GM21447 (cell line): Measurements from ENCODE around the gene NPM1.
"Not testable (repeated sequence)": the region's sequence is repeated elsewhere in the genome, so short reads cannot be mapped to it uniquely, and the experiment has no call there.

Source experiments
- ATAC-seq: cut with Tn5 transposase; IDR thresholded peaks from one replicate; pipeline ENCODE4 v1.9.1; 2021; ENCODE audit not compliant: unreplicated experiment

Gene NPM1

DNA sequence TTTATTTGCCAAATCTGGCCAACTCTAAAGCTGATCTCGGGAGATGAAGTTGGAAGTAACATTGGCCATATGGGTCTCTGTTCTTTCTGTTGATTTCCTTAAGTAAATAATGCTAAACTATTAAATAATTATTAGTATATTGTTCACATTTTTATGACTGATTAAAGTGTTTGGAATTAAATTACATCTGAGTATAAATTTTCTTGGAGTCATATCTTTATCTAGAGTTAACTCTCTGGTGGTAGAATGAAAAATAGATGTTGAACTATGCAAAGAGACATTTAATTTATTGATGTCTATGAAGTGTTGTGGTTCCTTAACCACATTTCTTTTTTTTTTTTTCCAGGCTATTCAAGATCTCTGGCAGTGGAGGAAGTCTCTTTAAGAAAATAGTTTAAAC, 22.5 kb downstream of the NPM1 start:
- no peak for ATAC-seq

GRCh38 chr5:171412186-171412585, 24.5 kb downstream of the NPM1 start:
- ATAC-seq = no peak

GRCh38 chr5:171413153-171413910, 25.7 kb downstream of the NPM1 start:
- ATAC-seq = no peak

- ATAC-seq = not testable (repeated sequence)
Measured at GRCh38 chr5:171413993-171414392, 26.3 kb downstream of the NPM1 start.

DNA sequence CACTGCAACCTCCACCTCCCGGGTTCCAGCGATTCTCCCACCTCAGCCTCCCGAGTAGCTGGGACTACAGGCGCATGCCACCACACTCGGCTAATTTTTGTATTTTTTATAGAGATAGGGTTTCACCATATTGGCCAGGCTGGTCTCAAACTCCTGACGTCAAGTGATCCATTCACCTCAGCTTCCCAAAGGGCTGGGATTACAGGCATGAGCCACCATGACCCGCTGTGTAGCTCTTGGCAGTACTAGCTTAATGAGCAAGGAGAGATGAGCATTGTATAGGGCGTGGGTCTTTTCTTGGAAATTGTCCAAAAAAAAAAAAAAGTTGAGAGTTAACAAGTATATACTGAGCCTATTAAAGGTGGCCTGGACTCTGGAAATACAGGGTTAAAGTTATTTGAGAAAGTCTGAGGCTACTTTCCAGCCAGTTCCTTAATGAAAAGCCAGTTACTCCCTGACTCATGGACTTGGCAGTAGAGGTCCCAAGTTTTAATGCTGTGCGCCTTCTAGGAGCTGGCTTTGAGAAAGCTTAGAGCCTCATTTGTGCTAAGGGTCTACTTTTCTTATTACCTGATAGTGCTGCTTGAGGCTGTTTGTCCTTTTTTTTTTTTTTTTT, 27.6 kb downstream of the NPM1 start:
- ATAC-seq = no peak

DNA sequence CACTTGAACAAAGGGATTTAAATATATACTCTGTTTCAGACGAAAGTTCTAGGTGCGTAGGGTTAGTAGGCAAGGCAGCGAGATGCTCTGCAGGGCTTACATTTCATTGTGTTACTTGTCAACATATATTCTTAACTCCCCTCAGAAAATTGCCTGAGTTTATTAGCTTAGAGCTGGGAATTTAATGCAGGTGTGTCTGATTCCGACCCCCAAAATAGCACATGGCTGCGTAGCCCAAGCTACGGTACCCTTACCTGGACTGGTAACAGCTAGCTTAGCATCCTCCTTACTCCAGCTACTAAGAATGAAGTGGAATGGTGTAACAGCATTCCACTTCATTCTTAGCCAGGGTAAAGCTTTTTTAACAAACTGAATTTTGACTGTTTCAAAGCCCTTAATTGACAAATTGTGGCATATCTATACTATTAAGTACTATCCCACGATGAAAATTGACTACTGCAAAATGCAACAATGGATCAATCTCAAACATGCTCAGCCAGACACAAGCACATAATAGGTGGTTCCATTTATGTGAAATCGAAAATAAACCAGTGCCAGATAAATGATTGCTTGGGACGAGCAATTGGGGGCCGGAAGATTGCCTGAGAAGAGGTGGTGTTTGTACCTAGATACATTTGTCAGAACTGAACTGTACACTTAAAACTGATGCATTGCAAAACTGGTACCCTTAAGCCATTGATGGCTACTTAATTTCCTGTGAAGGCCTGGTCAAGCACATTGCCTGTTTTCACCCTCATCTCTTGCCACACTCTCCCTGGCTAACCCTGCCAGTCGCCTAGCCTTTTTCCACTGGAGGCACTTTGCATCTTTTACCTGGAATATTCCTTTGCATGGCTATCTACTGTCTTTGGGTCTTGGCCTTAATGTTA, 28.8 kb downstream of the NPM1 start:
- no peak for ATAC-seq

GRCh38 chr5:171418316-171418981, 30.8 kb downstream of the NPM1 start:
- ATAC-seq = peak; percentile 60

DNA sequence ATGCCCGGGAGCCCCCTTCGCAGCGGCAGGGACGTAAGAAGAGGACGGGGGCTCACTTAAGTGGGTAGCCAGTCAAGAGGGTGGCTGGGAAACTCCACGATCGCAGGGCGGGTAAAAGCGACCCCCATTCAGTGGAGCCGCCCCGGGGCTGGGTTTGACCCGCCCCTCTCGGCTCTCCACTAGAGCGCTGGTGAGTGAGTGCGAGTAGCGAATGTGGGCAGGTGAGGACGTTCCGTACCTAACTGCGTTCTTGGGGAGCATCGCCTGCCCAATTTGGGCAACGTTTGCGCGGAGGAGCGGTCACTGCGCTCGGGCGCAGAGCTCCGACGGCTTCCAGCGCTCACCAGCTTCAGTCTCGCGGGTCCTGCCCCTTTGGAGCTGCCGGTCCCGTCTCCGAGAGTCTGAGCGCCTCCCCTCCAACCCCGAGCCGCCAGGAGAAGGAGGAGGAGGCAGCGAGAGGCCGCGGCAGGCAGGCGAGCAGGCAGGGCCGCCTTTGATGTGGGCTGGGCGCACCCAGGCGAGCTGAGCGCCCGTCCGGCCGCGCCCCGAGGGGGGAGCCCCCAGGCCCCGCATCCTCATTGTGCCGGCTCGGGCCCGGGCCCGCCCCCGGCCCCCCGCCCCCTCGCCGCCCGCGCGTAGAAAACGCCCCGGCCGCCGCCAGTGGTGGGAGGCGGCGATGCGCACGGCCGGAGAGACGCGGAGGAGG, 31.5 kb downstream of the NPM1 start, which contains the start of gene FGF18:
TSS of gene FGF18 (plus strand) at position 666 of the 706 bp plus-strand sequence. CDS start 553 bp downstream, outside the sequence.
- no peak for ATAC-seq

GRCh38 chr5:171419688-171420430, 32.2 kb downstream of the NPM1 start:
- no peak for ATAC-seq

DNA sequence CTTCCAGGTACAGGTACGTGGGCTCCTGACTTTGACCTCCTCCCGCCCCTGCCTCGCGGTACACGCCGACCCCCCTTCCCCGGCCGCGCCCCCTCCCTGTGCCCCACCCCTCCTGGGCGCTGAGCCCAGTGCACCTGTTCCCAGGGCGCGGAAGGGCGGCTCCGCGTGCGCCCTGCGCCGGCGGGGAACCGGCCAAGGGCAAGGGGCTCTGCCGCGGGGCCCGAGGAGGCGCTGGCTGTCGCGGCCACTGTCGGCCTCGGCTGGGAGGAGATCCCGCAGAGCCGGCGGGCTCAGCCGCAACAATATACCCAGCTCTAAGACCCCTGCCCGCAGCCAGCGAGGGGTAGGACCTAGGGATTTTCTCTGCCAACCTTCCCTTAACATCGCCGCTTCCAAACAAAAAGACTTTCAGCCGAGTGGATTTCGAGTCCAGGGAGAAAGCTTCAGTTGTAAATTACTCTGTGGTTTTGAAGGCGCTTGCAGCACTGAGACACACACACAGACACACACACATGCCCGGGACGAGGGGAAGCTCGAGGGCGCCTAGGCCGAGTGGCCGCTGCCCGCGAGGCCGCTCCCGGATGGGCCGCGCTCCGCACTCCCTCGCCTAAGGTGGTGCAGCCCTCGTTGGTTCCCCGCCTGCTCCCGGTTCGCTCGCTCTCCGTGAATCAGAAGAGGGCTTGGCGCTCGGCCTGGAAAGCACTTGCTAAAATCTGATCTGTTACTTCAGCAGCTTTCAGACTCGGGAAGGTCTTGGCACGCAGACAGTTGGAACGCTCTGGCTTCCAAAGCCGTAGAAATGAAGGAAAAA, 33.0 kb downstream of the NPM1 start:
- ATAC-seq = no peak

GRCh38 chr5:171421331-171422262, 33.9 kb downstream of the NPM1 start:
- ATAC-seq = no peak

GRCh38 chr5:171422495-171422894, 34.8 kb downstream of the NPM1 start:
- no peak for ATAC-seq

- no peak for ATAC-seq
Measured at GRCh38 chr5:171422902-171423663, 35.4 kb downstream of the NPM1 start.

DNA sequence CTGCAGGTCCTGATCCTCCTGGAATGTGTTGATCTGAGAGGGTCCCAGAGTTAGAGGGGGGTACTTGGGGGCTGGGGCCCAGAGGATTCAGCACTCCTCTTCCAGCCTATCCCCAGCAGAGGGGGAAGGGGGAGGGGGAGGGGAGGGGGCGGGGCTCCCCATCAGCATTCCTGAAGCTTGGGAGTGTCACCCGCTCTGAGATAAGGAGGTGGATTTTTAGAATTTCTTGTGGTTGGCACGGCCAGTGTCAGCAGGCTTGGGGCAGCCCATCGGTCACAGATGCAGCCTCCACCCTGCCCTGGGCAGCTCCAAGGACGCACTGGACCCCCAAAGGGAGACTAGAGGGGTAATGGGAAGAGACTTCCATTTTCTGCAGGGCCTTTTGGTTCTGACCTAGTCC, 37.1 kb downstream of the NPM1 start:
- ATAC-seq = no peak

- no peak for ATAC-seq
Measured at GRCh38 chr5:171425596-171426244, 38.1 kb downstream of the NPM1 start.

DNA sequence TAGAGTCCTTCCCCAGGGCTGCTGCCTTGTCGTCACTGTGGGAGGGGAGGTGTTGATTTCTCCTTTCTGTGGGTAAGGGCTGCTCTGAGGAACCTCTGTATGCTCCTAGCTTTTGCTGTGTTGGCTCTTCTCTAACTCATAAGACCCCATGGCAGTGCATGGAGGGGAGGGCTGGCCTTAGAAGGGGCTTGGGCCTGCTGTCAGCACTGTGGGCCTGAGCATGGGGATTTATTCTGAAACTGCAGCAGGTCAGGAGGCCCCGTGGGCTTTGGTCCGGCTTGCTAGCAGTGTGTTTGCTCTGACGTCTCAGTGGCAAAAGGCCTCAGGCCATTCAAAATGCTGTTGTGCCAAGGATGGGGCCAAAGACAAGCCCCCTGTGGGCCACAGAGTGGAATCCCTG, 38.6 kb downstream of the NPM1 start:
- no peak for ATAC-seq

DNA sequence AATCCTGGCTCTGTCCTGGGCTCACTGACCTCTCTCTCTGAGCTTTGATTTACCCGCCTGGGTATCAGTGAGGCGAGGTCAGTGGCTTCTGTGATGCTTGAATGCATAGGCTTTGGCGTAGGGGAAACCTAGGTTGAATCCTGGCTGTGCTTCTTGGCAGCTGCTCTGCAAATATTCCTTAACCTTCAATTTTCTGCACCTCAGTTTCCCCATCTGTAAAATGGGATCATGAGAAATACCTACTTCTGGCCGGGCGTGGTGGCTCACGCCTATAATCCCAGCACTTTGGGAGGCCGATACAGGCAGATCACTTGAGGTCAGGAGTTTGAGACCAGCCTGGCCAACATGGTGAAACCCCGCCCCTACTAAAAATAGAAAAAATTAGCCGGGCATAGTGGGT, 39.0 kb downstream of the NPM1 start:
- ATAC-seq = no peak
